Measurements from ENCODE around the gene XYLB.

- TF ChIP-seq CREB1 (CRISPR knock-in tag; IDR thresholded peaks at IDR 0.05) (no peak), CTCF (IDR thresholded peaks at IDR 0.05) (no peak), NR3C1 (CRISPR knock-in tag; conservative IDR thresholded peaks at IDR 0.05; ENCODE audit: low read depth) (no peak), ATF1 (CRISPR knock-in tag; IDR thresholded peaks at IDR 0.05) (no peak), ZBTB43 (CRISPR knock-in tag; IDR thresholded peaks at IDR 0.05) (no peak), ZNF121 (CRISPR knock-in tag; IDR thresholded peaks at IDR 0.05) (no peak), ZNF425 (CRISPR knock-in tag; conservative IDR thresholded peaks at IDR 0.05) (no peak), JUN (CRISPR knock-in tag; IDR thresholded peaks at IDR 0.05) (no peak), PRDM15 (CRISPR knock-in tag; IDR thresholded peaks at IDR 0.05) (no peak), MAX (CRISPR knock-in tag; IDR thresholded peaks at IDR 0.05) (no peak), GABPB1 (CRISPR knock-in tag; IDR thresholded peaks at IDR 0.05) (no peak)
- TF ChIP-seq, protein P1, sequence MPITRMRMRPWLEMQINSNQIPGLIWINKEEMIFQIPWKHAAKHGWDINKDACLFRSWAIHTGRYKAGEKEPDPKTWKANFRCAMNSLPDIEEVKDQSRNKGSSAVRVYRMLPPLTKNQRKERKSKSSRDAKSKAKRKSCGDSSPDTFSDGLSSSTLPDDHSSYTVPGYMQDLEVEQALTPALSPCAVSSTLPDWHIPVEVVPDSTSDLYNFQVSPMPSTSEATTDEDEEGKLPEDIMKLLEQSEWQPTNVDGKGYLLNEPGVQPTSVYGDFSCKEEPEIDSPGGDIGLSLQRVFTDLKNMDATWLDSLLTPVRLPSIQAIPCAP (CRISPR knock-in tag; IDR thresholded peaks at IDR 0.05) = no peak
- TF ChIP-seq, protein P2, sequence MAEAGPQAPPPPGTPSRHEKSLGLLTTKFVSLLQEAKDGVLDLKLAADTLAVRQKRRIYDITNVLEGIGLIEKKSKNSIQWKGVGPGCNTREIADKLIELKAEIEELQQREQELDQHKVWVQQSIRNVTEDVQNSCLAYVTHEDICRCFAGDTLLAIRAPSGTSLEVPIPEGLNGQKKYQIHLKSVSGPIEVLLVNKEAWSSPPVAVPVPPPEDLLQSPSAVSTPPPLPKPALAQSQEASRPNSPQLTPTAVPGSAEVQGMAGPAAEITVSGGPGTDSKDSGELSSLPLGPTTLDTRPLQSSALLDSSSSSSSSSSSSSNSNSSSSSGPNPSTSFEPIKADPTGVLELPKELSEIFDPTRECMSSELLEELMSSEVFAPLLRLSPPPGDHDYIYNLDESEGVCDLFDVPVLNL (CRISPR knock-in tag; IDR thresholded peaks at IDR 0.05; ENCODE audit: borderline replicate concordance, low read depth) = no peak
Measured at GRCh38 chr3:38354588-38355330, 8.2 kb downstream of the XYLB start.
